KOPT-K1 (cell line): ENCODE results near the gene ATP6V0E1.
"Not testable (repeated sequence)": the region's sequence is repeated elsewhere in the genome, so short reads cannot be mapped to it uniquely, and the experiment has no call there.

ENCODE experiments used
- H3K27ac ChIP-seq: fragments of 200-600 bp; sonication (generic); 2 replicates; pipeline ENCODE4 v1.5.1; 2016; ENCODE audit warnings: antibody characterized with exemption, mild to moderate bottlenecking, low read depth, low read length; ENCODE audit not compliant: poor library complexity, severe bottlenecking
- H3K36me3 ChIP-seq: fragments of 200-600 bp; sonication (generic); 2 replicates; pipeline ENCODE4 v1.5.1; 2017; ENCODE audit warnings: antibody characterized with exemption, mild to moderate bottlenecking, low read length, moderate library complexity; ENCODE audit not compliant: insufficient read depth
- H3K9me3 ChIP-seq: fragments of 200-600 bp; sonication (generic); 2 replicates; pipeline ENCODE4 v1.5.1; 2017; ENCODE audit warnings: antibody characterized with exemption, low read length, mild to moderate bottlenecking; ENCODE audit not compliant: insufficient read depth, poor library complexity, severe bottlenecking

The ATP6V0E1 gene

DNA sequence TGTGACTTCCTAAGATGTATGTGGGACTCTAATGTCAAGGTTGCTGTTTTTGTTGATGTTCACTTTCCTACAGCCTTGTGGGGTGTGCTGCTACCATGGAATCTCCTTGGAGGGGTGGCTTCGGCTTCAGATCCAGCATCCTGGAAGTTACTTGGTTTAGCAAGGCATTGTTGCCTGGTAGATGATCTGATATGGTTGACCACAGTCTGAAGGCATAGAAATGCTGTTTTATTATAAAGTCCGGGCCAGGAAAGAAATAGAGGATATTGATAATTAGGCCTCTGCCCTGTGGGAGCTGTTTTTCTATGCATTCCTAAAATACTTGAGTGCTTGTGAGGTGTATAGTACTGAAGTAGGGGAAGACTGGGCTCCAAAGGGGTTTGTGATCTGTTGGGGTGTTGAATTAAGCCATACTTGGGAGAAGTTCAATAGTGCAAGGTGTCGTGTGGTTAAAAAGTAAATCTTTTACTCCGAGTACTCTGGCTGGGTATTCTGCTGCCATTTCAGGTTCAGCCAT is 45.3 kb downstream of the ATP6V0E1 start:
- Histone ChIP-seq H3K36me3 (peaks cover 40% of the 10 kb centered on the region), H3K27ac (no peak overlapping the region), H3K9me3 (no peaks in the 10 kb centered on the region)

DNA sequence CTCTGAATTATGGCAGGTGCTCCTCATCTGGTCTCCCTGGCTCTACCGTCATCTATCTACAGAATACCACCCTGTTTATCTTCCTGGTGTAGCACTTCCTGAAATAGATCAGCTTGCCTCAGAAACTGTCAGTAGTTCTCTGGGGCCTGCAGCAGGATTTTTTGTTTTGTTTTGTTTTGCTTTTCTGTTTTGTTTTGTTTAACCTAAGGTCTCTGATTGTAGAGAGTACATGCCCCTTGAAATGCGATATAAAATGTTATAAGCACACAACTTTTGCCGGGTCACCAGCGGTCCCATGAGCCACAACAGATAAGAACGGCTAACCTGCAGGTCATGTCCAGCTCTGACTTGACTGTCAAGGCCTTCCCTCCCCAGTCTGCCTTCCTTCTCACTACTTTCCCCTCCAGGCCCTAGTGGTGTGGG is 45.9 kb downstream of the ATP6V0E1 start:
- Histone ChIP-seq H3K9me3 (no peaks in the 10 kb centered on the region), H3K27ac (no peak overlapping the region), H3K36me3 (peaks cover 45% of the 10 kb centered on the region)

GRCh38 chr5:173032096-173032495 is 48.5 kb downstream of the ATP6V0E1 start:
- H3K36me3 ChIP-seq: peaks cover 61% of the 10 kb centered on the region
- not testable (repeated sequence) for H3K9me3 ChIP-seq, H3K27ac ChIP-seq

DNA sequence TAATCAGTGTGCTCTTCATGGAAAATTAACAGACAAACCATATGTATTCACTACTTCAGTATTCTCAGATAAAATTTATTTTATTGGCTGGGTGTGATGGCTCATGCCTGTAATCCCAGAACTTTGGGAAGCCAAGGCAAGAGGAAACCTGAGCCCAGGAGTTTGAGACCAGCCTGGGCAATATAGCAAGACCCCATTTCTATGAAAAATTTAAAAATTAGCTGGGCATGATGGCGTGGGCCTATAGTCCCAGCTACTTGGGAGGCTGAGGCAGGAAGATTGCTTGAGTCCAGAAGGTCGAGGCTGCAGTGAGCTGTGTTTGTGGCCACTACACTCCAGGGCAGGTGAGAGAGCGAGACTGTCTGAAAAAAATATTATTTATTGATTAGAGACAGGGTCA is 49.2 kb downstream of the ATP6V0E1 start:
- H3K27ac ChIP-seq: no peak overlapping the region
- H3K36me3 ChIP-seq: peaks cover 61% of the 10 kb centered on the region
- H3K9me3 ChIP-seq: no peaks in the 10 kb centered on the region

DNA sequence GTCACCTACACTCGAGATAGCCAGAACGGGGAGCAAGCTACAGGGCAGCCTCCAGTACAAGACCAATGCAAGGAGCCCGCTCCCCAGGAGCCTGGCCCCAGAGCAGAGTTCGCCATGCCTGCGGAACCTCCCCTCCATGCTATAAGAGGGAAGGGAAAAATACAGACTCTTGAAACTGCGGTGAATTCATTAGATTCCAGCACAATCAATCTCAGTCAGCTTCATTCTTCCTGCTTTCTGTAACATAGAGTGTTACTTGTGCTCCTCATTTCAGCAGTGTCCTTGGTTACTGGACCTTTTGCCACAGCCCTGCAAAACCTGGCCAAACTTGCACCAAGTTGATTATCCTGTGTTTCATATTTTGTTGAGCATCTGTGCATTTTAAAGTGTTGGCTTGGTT is 50.4 kb downstream of the ATP6V0E1 start:
- Histone ChIP-seq H3K27ac (no peak overlapping the region), H3K9me3 (no peaks in the 10 kb centered on the region), H3K36me3 (peaks cover 50% of the 10 kb centered on the region)

DNA sequence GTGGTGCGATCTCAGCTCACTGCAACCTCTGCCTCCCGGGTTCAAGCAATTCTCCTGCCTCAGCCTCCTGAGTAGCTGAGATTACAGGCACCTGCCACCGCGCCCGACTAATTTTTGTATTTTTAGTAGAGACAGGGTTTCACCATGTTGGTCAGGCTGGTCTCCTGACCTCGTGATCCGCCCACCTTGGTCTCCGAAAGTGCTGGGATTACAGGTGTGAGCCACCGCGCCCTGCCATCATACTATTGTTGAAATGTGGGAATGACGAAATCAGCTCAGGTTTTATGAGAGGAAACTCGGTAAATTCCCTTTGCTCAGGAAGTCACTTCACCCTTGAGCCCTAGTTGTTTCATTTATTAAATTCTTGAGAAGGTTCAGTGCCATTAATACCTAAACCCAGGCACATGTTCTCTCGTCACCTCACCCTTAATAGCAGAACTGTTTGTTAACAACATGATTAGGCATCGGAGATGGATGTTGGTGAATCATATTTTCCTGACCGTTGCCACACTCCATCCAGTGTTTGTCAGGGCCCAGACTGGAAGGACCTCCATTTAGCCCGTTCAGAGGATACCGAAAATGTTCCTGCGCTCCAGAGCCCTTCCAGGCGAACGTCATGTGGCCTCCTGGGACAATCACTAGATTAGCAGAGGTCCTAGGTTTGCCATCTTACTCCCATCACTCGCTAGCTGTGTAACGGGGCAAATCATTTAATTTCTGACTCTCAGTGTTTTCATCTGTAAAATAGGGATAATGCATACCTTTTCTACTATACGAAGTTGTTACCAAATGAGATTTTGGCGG is 52.5 kb downstream of the ATP6V0E1 start:
- Histone ChIP-seq H3K36me3 (peaks cover 43% of the 10 kb centered on the region), H3K27ac (no peak overlapping the region), H3K9me3 (no peaks in the 10 kb centered on the region)

DNA sequence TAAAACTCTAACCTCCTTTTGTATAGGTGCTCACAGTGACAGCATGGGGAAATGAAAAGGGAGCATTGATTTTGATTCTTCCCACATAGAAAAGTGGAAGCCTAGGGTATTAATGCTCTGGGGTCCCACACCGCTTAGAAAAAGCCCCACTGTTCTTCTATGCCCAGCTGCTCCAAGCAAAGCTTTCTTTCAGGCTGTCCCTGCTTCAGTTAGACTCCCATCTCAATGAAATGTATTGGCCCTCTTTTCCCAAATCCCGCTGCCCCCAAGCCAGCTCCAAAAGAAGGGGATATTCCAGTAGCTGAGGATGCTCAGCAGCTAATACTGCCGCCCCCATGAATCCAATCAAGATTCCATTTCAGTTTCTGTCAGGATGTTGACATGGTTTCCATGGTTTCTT is 55.6 kb downstream of the ATP6V0E1 start:
- no peaks in the 10 kb centered on the region for H3K9me3 ChIP-seq
- peaks cover 31% of the 10 kb centered on the region for H3K36me3 ChIP-seq
- no peak overlapping the region for H3K27ac ChIP-seq

- H3K9me3 ChIP-seq: no peaks in the 10 kb centered on the region
- H3K36me3 ChIP-seq: peaks cover 24% of the 10 kb centered on the region
- no peak overlapping the region for H3K27ac ChIP-seq
Measured at GRCh38 chr5:173039964-173040363, 56.4 kb downstream of the ATP6V0E1 start.

DNA sequence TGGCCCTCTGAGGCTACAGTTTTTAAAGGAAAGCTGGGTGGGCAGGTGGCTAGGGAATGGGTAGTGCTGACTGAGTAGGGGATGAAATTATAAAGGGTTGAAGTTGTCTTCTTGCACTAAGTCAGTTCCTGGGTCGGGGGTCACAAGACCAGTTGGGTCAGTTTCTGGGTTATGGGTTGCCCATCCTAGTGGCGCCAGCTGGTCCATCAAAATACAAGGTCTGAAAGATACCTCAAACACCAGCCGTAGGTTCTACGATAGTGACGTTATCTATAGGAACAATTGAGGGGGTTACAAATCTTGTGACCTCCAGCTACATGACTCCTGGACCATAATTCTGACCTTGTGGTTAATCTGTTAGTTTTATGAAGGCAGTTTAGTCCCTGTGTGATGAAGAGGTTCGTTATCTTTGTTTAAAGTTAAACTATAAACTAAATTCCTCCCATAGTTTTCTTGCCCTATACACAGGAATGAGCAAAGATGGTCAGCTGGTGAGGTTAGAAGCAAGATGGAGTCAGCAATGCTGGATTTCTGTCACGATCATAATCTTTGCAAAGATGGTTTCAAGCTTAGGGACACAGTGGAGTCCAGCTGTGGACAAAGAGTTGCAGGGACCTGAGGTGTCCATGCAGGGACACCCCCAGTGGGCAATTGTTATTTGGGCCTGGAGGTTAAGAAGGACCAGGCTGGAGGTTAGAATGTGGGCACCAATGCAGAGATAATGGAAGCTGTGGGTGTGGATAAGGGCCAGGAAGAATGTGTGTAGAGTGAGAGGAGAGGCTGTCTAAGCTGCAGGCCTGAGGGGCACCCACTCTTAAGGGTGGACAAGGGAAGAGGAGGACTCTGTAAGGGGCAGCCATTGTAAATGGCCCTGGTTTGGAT is 58.6 kb downstream of the ATP6V0E1 start:
- Histone ChIP-seq H3K9me3 (no peaks in the 10 kb centered on the region), H3K27ac (no peak overlapping the region), H3K36me3 (peaks cover 3% of the 10 kb centered on the region)

DNA sequence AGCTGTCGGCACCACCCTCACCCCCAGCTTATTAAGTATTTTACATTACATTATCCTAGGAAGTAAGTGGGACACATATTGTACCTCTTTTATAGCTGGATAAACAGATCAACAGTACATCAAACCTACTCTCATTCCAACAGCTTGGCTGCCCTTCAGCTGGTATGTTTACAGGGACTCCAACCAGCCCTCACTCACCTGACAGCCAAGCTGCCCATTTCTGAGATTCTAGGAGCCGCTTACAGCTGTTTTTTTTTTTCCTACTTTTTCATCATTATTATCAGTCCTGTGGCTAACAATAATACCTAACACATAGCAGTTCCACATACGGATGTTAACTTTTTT is 59.2 kb downstream of the ATP6V0E1 start:
- H3K9me3 ChIP-seq: no peaks in the 10 kb centered on the region
- no peaks in the 10 kb centered on the region for H3K36me3 ChIP-seq
- H3K27ac ChIP-seq: no peak overlapping the region

- no peak overlapping the region for H3K27ac ChIP-seq
- no peaks in the 10 kb centered on the region for H3K9me3 ChIP-seq
- no peaks in the 10 kb centered on the region for H3K36me3 ChIP-seq
Measured at GRCh38 chr5:173045474-173045873, 61.9 kb downstream of the ATP6V0E1 start.

DNA sequence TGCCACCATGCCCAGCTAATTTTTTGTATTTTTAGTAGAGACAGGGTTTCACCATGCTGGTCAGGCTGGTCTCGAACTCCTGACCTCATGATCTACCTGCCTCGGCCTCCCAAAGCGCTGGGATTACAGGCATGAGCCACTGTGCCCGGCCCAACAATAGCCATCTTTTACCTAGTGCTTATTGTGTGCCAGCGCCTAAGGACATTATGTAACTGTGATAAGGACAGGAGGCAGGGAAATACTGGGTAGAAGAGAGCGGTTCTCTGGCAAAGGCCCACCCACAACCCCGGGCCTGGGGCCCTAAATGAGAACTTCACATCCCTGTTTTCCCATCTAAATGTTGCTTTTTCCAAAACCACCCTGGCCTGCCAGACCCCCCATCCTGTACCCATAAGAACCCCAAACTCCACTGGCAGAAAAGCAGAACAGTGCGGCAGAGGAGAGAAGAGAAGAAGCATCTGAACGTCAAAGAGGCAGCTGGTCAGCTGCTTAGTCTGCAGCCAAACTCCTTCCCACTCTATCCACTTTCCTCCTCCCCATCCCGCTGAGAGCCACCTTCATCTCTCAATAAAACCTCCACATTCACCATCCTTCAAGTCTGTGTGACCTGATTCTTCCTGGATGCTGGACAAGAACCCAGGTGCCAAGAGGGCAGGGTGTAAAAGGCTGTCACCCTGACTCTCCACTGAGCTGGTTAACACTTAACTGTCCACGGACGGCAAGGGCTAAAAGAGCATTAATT is 63.7 kb downstream of the ATP6V0E1 start:
- not testable (repeated sequence) for H3K36me3 ChIP-seq, H3K27ac ChIP-seq, H3K9me3 ChIP-seq

DNA sequence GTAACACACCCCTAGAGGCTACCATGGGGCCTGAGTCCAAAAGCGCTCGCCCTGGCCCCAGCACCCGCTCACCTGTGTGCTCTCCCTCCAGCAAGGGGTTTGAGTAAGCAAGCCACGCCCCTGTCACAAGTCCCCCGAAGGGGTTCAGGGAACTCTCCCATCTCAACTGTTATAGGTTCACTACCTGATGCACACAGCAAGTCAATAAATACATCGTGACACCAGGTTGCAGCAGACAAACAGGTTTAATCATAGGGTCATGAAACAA is 64.2 kb downstream of the ATP6V0E1 start:
- H3K27ac ChIP-seq: no peak overlapping the region
- no peaks in the 10 kb centered on the region for H3K36me3 ChIP-seq
- no peaks in the 10 kb centered on the region for H3K9me3 ChIP-seq

DNA sequence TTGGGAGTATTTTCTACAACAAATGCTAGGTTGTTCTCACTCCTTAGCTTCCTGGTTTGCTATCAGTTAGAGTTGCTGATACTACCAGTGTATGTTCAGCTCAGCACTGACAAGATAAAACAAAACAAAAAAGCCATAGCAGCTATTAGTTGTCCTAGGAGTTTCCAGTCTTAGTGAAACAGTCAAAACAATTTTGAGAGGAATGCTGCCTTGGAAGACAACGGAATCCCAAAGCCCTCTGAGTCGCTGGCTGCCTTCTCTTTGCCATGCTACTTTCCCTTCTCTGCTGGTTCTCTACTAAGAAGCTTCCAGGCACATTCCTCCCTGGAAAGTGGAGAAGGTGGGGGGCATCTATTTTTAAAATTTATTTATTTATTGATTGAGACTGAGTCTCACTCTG is 67.2 kb downstream of the ATP6V0E1 start:
- Histone ChIP-seq H3K9me3 (no peaks in the 10 kb centered on the region), H3K27ac (no peak overlapping the region), H3K36me3 (no peaks in the 10 kb centered on the region)

DNA sequence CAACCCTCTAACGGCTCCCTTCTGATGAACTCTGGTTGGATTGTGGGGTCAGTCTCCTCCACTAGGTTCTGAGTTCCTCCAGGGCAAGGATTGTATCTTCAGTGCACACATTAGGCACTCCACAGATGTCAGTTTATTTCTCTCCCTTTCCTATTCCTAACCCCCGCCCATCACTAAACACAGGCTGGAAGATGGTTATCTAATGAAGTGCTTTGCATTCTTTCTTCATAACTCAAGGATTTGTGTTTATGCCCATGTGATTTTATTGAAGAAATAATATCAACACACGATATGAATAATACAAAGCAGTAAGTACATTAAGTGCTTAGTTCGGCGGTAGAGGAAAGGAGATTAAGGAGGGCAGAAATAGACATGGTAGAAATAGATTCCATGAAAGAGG is 68.2 kb downstream of the ATP6V0E1 start:
- H3K27ac ChIP-seq: no peak overlapping the region

More for the DNA sequence above, 68.2 kb downstream of the ATP6V0E1 start:
- no peaks in the 10 kb centered on the region for H3K36me3 ChIP-seq
- no peaks in the 10 kb centered on the region for H3K9me3 ChIP-seq
